GM12878 (cell line): ENCODE data around the gene FSTL4. TPM values are rescaled to one million over a fixed set of nuclear protein-coding genes. Genes with fewer than 3 reads are reported as not detected.

ENCODE experiments used
- ATAC-seq: fragments of 200-7000 bp; cut with Tn5 transposase; 3 replicates; pipeline ENCODE4 v1.9.1; 2020; ENCODE audit warnings: mild to moderate bottlenecking, moderate library complexity
- BruUV-seq: library from RNA; stranded (reverse); fragments of 400-500 nt; replicated peaks from 2 replicates; lab custom pipeline; 2021; lab: Mats Ljungman, UMichigan
- CTCF ChIA-PET: fragments of 300-600 bp; sonication (Branson Sonifier 250); formaldehyde crosslinking; extraction: SDS; loops from one replicate; lab custom pipeline; 2021; ENCODE audit warnings: inconsistent platforms; lab: Yijun Ruan, JAX
- POLR2A ChIA-PET: fragments of 350-600 bp; formaldehyde crosslinking; extraction: SDS; loops from one replicate; lab custom pipeline; 2021; ENCODE audit warnings: inconsistent platforms; lab: Charles Lee
- RAD21 ChIA-PET: fragments of 300-600 bp; sonication (Branson Sonifier 250); formaldehyde crosslinking; loops from one replicate; lab custom pipeline; 2023; ENCODE audit warnings: antibody characterized with exemption; ENCODE audit not compliant: unreplicated experiment; lab: Charles Lee
- SMC1A ChIA-PET: fragments of 300-600 bp; sonication (Branson Sonifier 250); formaldehyde crosslinking; loops from one replicate; lab custom pipeline; 2023; ENCODE audit not compliant: unreplicated experiment, uncharacterized antibody; lab: Charles Lee
- DNase-seq: peaks from one replicate; pipeline ENCODE4 v3.0.0-alpha.2; 2011; ENCODE audit warnings: low read depth, low spot score
- FAIRE-seq: peaks from 3 replicates; lab custom pipeline; 2011; peaks lifted over from hg19 to GRCh38; lab: Jason Lieb, UNC
- H2AFZ ChIP-seq: 2 replicates; pipeline ENCODE4 v1.6.0; 2011; ENCODE audit warnings: low read depth, low read length, control low read depth; ENCODE audit not compliant: control insufficient read depth
- H3K27ac ChIP-seq: 2 replicates; pipeline ENCODE4 v1.5.1; 2011; ENCODE audit warnings: control low read depth; ENCODE audit not compliant: control insufficient read depth, insufficient read depth
- H3K27me3 ChIP-seq, 2 experiments: replicated peaks in 1 of 2; 2 replicates each; pipeline versions ENCODE4 v1.6.0 to v1.6.1; 2011; ENCODE audit warnings: low read length in 1 of 2; ENCODE audit not compliant: control insufficient read depth in 2 of 2, insufficient read depth in 2 of 2
- H3K36me3 ChIP-seq, 2 experiments: 2 replicates each; pipeline ENCODE4 v1.5.1; 2011; ENCODE audit warnings: low read length in 1 of 2; ENCODE audit not compliant: control insufficient read depth in 2 of 2, insufficient read depth in 2 of 2
- H3K4me1 ChIP-seq: 2 replicates; pipeline ENCODE4 v1.6.1; 2011; ENCODE audit warnings: mild to moderate bottlenecking, low read length, moderate library complexity, mixed read lengths; ENCODE audit not compliant: control insufficient read depth, insufficient read depth
- H3K4me2 ChIP-seq: 2 replicates; pipeline ENCODE4 v1.6.0; 2011; ENCODE audit warnings: control low read depth; ENCODE audit not compliant: control insufficient read depth, insufficient read depth
- H3K4me3 ChIP-seq: fragments of 200-600 bp; sonication (generic); 2 replicates; pipeline ENCODE4 v1.5.1; 2016
- H3K79me2 ChIP-seq: 2 replicates; pipeline ENCODE4 v1.6.0; 2011; ENCODE audit warnings: low read length; ENCODE audit not compliant: control insufficient read depth, insufficient read depth
- H3K9ac ChIP-seq: 2 replicates; pipeline ENCODE4 v1.8.0; 2011; ENCODE audit warnings: low read length, control low read depth, mixed read lengths; ENCODE audit not compliant: control insufficient read depth, insufficient read depth
- H3K9me3 ChIP-seq: replicated peaks from 3 replicates; pipeline ENCODE4 v1.5.1; 2011; ENCODE audit warnings: mild to moderate bottlenecking, low read length; ENCODE audit not compliant: control insufficient read depth, insufficient read depth
- H4K20me1 ChIP-seq: 2 replicates; pipeline ENCODE4 v1.6.0; 2011; ENCODE audit not compliant: control insufficient read depth, insufficient read depth
- RAD21 ChIP-seq: IDR thresholded peaks from 2 replicates; pipeline ENCODE4 v1.6.1; 2011; ENCODE audit warnings: mild to moderate bottlenecking, low read depth, low read length, moderate library complexity; ENCODE audit not compliant: insufficient read depth
- SMC3 ChIP-seq: IDR thresholded peaks from 2 replicates; pipeline ENCODE4 v1.6.1; 2011; ENCODE audit warnings: low read length, improper control_type of control experiment, borderline replicate concordance
- WGBS: methylation state at CpG from one replicate; pipeline ENCODE4 v1.1.6; 2016; ENCODE audit warnings: low lambda C conversion rate; ENCODE audit not compliant: insufficient replicate concordance, insufficient coverage; ENCODE audit errors: missing lambda C conversion rate; 5-methylcytosine and 5-hydroxymethylcytosine counted together
- in situ Hi-C: fragments of 300-500 bp; cut with MboI; formaldehyde crosslinking; loops from 9 replicates; pipeline ENCODE4 v1.14.3; 2018; ENCODE audit warnings: mixed read lengths
- intact Hi-C: fragments of 100-400 bp; cut with micrococcal nuclease; formaldehyde crosslinking; loops from one replicate; pipeline ENCODE4 v1.14.2; 2022; ENCODE audit not compliant: unreplicated experiment
- polyA plus RNA-seq, 11 experiments: library from polyadenylated mRNA; depleted of rRNA in 4 of 11; unstranded in 6 of 11; stranded (reverse) in 5 of 11; fragments of >200 nt; fragmentation: Nextera tagmentation in 4 of 11; fragmentation: Illumina TruSeq in 1 of 11; extraction: Ambion mirVana in 4 of 11; extraction: Trizol in 1 of 11; gene quantifications; 1 replicate in 1 of 11; 2 replicates in 10 of 11; pipeline versions ENCODE4 v1.2.1 to v1.2.3, GENCODE V29; 2011 to 2016; ENCODE audit warnings: inconsistent platforms in 2 of 11, missing spikeins in 2 of 11, low read depth in 1 of 11
- total RNA-seq, 4 experiments: library from RNA; depleted of rRNA in 3 of 4; stranded (reverse); fragments of >200 nt in 3 of 4; fragmentation: Illumina TruSeq in 1 of 4; extraction: Trizol in 1 of 4; gene quantifications; 2 replicates each; pipeline versions ENCODE4 v1.2.1 to v1.2.3, GENCODE V29; 2013 to 2021
- TF ChIP-seq, protein P1 (sequence below), 3 experiments: IDR thresholded peaks in 2 of 3; conservative IDR thresholded peaks in 1 of 3; 2 replicates each; pipeline ENCODE4 v1.5.1; 2011; ENCODE audit warnings: low read depth in 3 of 3, low read length in 3 of 3, mild to moderate bottlenecking in 3 of 3, control low read depth in 2 of 3, moderate library complexity in 2 of 3, inconsistent platforms in 1 of 3, mixed read lengths in 1 of 3; ENCODE audit not compliant: control insufficient read depth in 2 of 3, insufficient read depth in 1 of 3; ENCODE audit errors: extremely low read depth in 1 of 3
- TF ChIP-seq, protein P2 (sequence below): fragments of 450-650 bp; IDR thresholded peaks from 2 replicates; pipeline ENCODE4 v1.6.1; 2016; ENCODE audit warnings: mild to moderate bottlenecking, moderate library complexity, borderline replicate concordance

Gene FSTL4
- total and polyA plus RNA-seq, 10 of the 15 experiments (the other 5 are each of a cell fraction or from before 2014, with no cell fraction given): 0.01 to 0.79 (median 0.21) TPM; not detected in 6

- H3K4me3 ChIP-seq: no peak overlapping the region
- ATAC-seq (peak; percentile 98), DNase-seq (no peak)
- H4K20me1 ChIP-seq: no peaks in the 10 kb centered on the region
- H3K79me2 ChIP-seq: no peaks in the 10 kb centered on the region
- no peak overlapping the region for H3K9ac ChIP-seq
- H3K27me3 ChIP-seq: no peaks in the 10 kb centered on the region; a peak in 3 of 4 replicates
- RAD21 ChIA-PET: interaction anchor here (0.7 to 2.3 kb wide), 5 partner anchors 317 to 416 kb away, joined by 3 to 12 read pairs (median 4); no protein-coding TSS in a partner anchor
- whole genome bisulfite sequencing: 20% methylated on average over 13 of the region's 13 CpGs
- in situ Hi-C loops: loop anchor here (10.0 kb wide), 1 partner anchor 392 kb away; no protein-coding TSS in a partner anchor
- H3K4me2 ChIP-seq: no peak overlapping the region
- TF ChIP-seq, protein P1, sequence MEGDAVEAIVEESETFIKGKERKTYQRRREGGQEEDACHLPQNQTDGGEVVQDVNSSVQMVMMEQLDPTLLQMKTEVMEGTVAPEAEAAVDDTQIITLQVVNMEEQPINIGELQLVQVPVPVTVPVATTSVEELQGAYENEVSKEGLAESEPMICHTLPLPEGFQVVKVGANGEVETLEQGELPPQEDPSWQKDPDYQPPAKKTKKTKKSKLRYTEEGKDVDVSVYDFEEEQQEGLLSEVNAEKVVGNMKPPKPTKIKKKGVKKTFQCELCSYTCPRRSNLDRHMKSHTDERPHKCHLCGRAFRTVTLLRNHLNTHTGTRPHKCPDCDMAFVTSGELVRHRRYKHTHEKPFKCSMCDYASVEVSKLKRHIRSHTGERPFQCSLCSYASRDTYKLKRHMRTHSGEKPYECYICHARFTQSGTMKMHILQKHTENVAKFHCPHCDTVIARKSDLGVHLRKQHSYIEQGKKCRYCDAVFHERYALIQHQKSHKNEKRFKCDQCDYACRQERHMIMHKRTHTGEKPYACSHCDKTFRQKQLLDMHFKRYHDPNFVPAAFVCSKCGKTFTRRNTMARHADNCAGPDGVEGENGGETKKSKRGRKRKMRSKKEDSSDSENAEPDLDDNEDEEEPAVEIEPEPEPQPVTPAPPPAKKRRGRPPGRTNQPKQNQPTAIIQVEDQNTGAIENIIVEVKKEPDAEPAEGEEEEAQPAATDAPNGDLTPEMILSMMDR (IDR thresholded peaks at IDR 0.05 in 2 of 3, conservative IDR thresholded peaks at IDR 0.05 in 1 of 3; ENCODE audit: control insufficient read depth in 2 of 3, extremely low read depth in 1 of 3, insufficient read depth in 1 of 3, low read depth in 3 of 3, low read length in 3 of 3): peak; percentile 76 to 83 (median 82)
- TF ChIP-seq SMC3 (peak; percentile 72; the same call in 1 of the 2 replicates), RAD21 (peak; percentile 56)
- TF ChIP-seq, protein P2, sequence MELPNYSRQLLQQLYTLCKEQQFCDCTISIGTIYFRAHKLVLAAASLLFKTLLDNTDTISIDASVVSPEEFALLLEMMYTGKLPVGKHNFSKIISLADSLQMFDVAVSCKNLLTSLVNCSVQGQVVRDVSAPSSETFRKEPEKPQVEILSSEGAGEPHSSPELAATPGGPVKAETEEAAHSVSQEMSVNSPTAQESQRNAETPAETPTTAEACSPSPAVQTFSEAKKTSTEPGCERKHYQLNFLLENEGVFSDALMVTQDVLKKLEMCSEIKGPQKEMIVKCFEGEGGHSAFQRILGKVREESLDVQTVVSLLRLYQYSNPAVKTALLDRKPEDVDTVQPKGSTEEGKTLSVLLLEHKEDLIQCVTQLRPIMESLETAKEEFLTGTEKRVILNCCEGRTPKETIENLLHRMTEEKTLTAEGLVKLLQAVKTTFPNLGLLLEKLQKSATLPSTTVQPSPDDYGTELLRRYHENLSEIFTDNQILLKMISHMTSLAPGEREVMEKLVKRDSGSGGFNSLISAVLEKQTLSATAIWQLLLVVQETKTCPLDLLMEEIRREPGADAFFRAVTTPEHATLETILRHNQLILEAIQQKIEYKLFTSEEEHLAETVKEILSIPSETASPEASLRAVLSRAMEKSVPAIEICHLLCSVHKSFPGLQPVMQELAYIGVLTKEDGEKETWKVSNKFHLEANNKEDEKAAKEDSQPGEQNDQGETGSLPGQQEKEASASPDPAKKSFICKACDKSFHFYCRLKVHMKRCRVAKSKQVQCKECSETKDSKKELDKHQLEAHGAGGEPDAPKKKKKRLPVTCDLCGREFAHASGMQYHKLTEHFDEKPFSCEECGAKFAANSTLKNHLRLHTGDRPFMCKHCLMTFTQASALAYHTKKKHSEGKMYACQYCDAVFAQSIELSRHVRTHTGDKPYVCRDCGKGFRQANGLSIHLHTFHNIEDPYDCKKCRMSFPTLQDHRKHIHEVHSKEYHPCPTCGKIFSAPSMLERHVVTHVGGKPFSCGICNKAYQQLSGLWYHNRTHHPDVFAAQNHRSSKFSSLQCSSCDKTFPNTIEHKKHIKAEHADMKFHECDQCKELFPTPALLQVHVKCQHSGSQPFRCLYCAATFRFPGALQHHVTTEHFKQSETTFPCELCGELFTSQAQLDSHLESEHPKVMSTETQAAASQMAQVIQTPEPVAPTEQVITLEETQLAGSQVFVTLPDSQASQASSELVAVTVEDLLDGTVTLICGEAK: no peak
- TF ChIP-seq, all 136 proteins: peak for 3
- CTCF ChIA-PET: interaction anchor here (0.6 to 2.0 kb wide), 13 partner anchors 10 to 1772 kb away, joined by 3 to 7 read pairs (median 3); no protein-coding TSS in a partner anchor
- no TSS peak for BruUV-seq
- Histone ChIP-seq H3K9me3 (no peaks in the 10 kb centered on the region), H3K27ac (no peak overlapping the region), H3K36me3 (no peaks in the 10 kb centered on the region), H3K4me1 (no peaks in the 10 kb centered on the region), H2AFZ (no peak overlapping the region; the same call in 1 of the 2 replicates)
- no peak for FAIRE-seq
- intact Hi-C loops: loop anchor here (1.0 kb wide), 2 partner anchors 316 to 391 kb away; no protein-coding TSS in a partner anchor
- SMC1A ChIA-PET: interaction anchor here (0.7 to 3.1 kb wide), 7 partner anchors 9 to 425 kb away, joined by 3 to 15 read pairs (median 4); no protein-coding TSS in a partner anchor
- POLR2A ChIA-PET: no interaction called here
Measured at GRCh38 chr5:133552925-133553525, 59.3 kb downstream of the FSTL4 start.
